Skin epidermis (tissue), 12 donors: ENCODE measurements around the gene IGSF3.

Source experiments
- H3K27ac ChIP-seq, 21 experiments: fragments of 200-600 bp; sonication (generic) in 11 of 21; one replicate each; pipeline ENCODE4 v1.5.0; 2020; ENCODE audit warnings: mild to moderate bottlenecking in 3 of 21, inconsistent platforms in 2 of 21, moderate library complexity in 2 of 21
- H3K4me3 ChIP-seq, 7 experiments: fragments of 200-600 bp; sonication (generic) in 2 of 7; one replicate each; pipeline ENCODE4 v1.5.0; 2020; ENCODE audit warnings: inconsistent platforms in 2 of 7, mild to moderate bottlenecking in 2 of 7, moderate library complexity in 1 of 7

Gene IGSF3

GRCh38 chr1:116690396-116690848 lies 22.9 kb upstream of the IGSF3 start:
- Histone ChIP-seq H3K27ac (no peak overlapping the region), H3K4me3 (no peak overlapping the region)

GRCh38 chr1:116686723-116687352 lies 19.3 kb upstream of the IGSF3 start:
- H3K4me3 ChIP-seq: no peak overlapping the region
- peak overlapping the region in 1 of 21 experiments; percentile 49 for H3K27ac ChIP-seq

- H3K4me3 ChIP-seq: no peak overlapping the region
- no peak overlapping the region for H3K27ac ChIP-seq
Measured at GRCh38 chr1:116686175-116686574, 18.6 kb upstream of the IGSF3 start.

- no peak overlapping the region for H3K27ac ChIP-seq
Measured at GRCh38 chr1:116684575-116684974, 17.0 kb upstream of the IGSF3 start.

GRCh38 chr1:116682641-116683221 lies 15.2 kb upstream of the IGSF3 start:
- no peak overlapping the region for H3K27ac ChIP-seq
- no peak overlapping the region for H3K4me3 ChIP-seq

More at GRCh38 chr1:116684575-116684974, 17.0 kb upstream of the IGSF3 start:
- H3K4me3 ChIP-seq: no peak overlapping the region

- Histone ChIP-seq H3K27ac (peak overlapping the region in 2 of 21 experiments; percentile 14 to 37), H3K4me3 (no peak overlapping the region)
Measured at GRCh38 chr1:116681343-116681899, 13.9 kb upstream of the IGSF3 start.

GRCh38 chr1:116680752-116681151 lies 13.2 kb upstream of the IGSF3 start:
- H3K27ac ChIP-seq: no peak overlapping the region
- no peak overlapping the region for H3K4me3 ChIP-seq

GRCh38 chr1:116679828-116680628 lies 12.5 kb upstream of the IGSF3 start:
- Histone ChIP-seq H3K4me3 (no peak overlapping the region), H3K27ac (peak overlapping the region in 3 of 21 experiments; percentile 1 to 50 (median 34))

GRCh38 chr1:116679091-116679827 lies 11.7 kb upstream of the IGSF3 start:
- Histone ChIP-seq H3K27ac (peak overlapping the region in 3 of 21 experiments; percentile 1 to 50 (median 34)), H3K4me3 (no peak overlapping the region)

- Histone ChIP-seq H3K4me3 (no peak overlapping the region), H3K27ac (peak overlapping the region in 1 of 21 experiments; percentile 1)
Measured at GRCh38 chr1:116678732-116679090, 11.2 kb upstream of the IGSF3 start.

- Histone ChIP-seq H3K27ac (peak overlapping the region in 2 of 21 experiments; percentile 4 to 61), H3K4me3 (no peak overlapping the region)
Measured at GRCh38 chr1:116677474-116678062, 10.0 kb upstream of the IGSF3 start.

GRCh38 chr1:116676291-116676690 lies 8.8 kb upstream of the IGSF3 start:
- H3K4me3 ChIP-seq: no peak overlapping the region
- no peak overlapping the region for H3K27ac ChIP-seq

GRCh38 chr1:116674751-116675150 lies 7.2 kb upstream of the IGSF3 start:
- Histone ChIP-seq H3K4me3 (no peak overlapping the region), H3K27ac (no peak overlapping the region)

GRCh38 chr1:116674011-116674531 lies 6.5 kb upstream of the IGSF3 start:
- H3K4me3 ChIP-seq: no peak overlapping the region
- H3K27ac ChIP-seq: no peak overlapping the region

- Histone ChIP-seq H3K4me3 (no peak overlapping the region), H3K27ac (no peak overlapping the region)
Measured at GRCh38 chr1:116671912-116672311, 4.4 kb upstream of the IGSF3 start.

GRCh38 chr1:116671072-116671760 lies 3.7 kb upstream of the IGSF3 start:
- Histone ChIP-seq H3K4me3 (no peak overlapping the region), H3K27ac (no peak overlapping the region)

- H3K27ac ChIP-seq: peak overlapping the region in 1 of 21 experiments; percentile 82
- no peak overlapping the region for H3K4me3 ChIP-seq
Measured at GRCh38 chr1:116668277-116668676, 744 bp upstream of the IGSF3 start.

- Histone ChIP-seq H3K27ac (peak overlapping the region in 20 of 21 experiments; percentile 53 to 88 (median 76)), H3K4me3 (peak overlapping the region; percentile 60 to 84 (median 67))
Measured at GRCh38 chr1:116667078-116667574, 407 bp downstream of the IGSF3 start.
